Fibroblast of lung (primary cell): ENCODE measurements around the gene GBA3.

Experiments
- CTCF ChIP-seq, 2 donors: IDR thresholded peaks in 1 of 2; conservative IDR thresholded peaks in 1 of 2; 1 replicate in 1 of 2; 2 replicates in 1 of 2; pipeline ENCODE4 v1.5.1; 2011 to 2012; ENCODE audit warnings: low read length in 2 of 2, control low read depth in 1 of 2, inconsistent platforms in 1 of 2, low read depth in 1 of 2, mild to moderate bottlenecking in 1 of 2
- EZH2 ChIP-seq: IDR thresholded peaks from 2 replicates; pipeline ENCODE4 v1.5.1; 2012; ENCODE audit warnings: low read length, control low read depth, mild to moderate bottlenecking; ENCODE audit errors: missing control alignments

GRCh38 chr4:22653752-22654151, 39.0 kb upstream of the GBA3 start:
- TF ChIP-seq CTCF (conservative IDR thresholded peaks at IDR 0.05 in 1 of 2, IDR thresholded peaks at IDR 0.05 in 1 of 2; ENCODE audit: low read depth in 1 of 2, low read length in 2 of 2) (no peak), EZH2 (no peak)
